HEK293T (cell line): ENCODE data around the gene RTN4RL1.

Source experiments
- BHLHE40 ChIP-seq: fragments of 450-650 bp; IDR thresholded peaks from 2 replicates; pipeline ENCODE4 v1.6.1; 2016; ENCODE audit warnings: mild to moderate bottlenecking, moderate library complexity, borderline replicate concordance
- L3MBTL2 ChIP-seq: fragments of 450-650 bp; conservative IDR thresholded peaks from 2 replicates; pipeline ENCODE4 v1.6.1; 2016; ENCODE audit warnings: mild to moderate bottlenecking
- SP1 ChIP-seq: fragments of 450-650 bp; IDR thresholded peaks from 2 replicates; pipeline ENCODE4 v1.6.1; 2017

DNA sequence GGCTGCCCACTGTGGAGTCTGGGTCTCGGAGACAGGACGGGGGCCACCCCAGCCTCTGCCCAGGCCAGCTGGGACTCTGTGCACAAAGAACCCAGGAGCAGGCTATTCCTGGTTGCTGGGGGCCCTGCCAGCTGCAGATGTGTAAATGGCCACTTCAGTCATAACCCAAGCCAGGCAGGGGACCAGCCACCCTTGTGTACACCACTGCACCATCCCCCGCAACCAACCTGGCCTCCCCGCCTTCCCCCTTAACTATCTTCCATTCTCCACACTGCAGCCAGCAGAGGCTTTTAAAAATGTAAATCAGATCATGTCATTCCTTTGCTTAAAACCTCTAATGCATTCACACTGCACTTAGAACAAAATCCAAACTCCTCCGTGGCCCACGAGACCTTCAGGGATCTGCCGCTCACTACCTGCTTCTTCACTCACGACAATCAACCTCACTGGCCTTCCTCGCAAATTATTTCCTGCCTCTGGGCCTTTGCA is 28.3 kb downstream of the RTN4RL1 start:
- TF ChIP-seq BHLHE40 (no peak), SP1 (no peak), L3MBTL2 (no peak)
